ENCODE measurements around the gene ZNF697. TPM values are rescaled to one million over a fixed set of nuclear protein-coding genes. Genes with fewer than 3 reads are reported as not detected.

ZNF697 gene
- total RNA-seq, 4 donors from 2014 or later = 1.00 to 5.6 (median 2.9) TPM

DNA sequence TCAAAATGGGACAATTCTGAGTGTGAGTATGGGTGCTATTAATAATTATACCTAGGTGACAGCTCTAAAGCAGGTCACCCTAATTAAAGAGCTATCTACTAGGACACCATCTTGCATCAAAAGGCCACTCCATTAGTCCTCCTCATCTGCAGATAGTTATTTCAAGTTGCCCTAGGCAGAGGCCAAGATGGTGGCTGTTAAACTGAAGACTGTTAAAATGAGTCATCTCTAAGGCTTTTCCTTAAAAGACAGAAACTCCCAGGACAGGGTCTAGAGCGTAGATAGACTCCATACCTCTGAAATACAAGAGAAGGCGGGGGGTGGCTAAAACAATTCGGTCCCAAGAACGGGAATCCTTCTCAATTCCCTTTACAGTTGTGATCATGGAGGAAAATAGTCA, 4.5 kb upstream of the ZNF697 start:
- Histone ChIP-seq H3K27ac (no peak overlapping the region), H3K4me3 (no peak overlapping the region), H3K27me3 (no peaks in the 10 kb centered on the region), H3K36me3 (no peaks in the 10 kb centered on the region), H3K9me3 (no peaks in the 10 kb centered on the region), H3K4me1 (peaks cover 0 to 10% (median 7%) of the 10 kb centered on the region in 4 donors)
- intact Hi-C loops (cut with DNase I; ENCODE audit: low total_unique reads) = no loop called here
- no peak for DNase-seq
- 94 to 96% methylated on average over 4 of the region's 4 CpGs for WGBS, 2 donors (ENCODE audit: low coverage in 1 of 2)
- no peak for TF ChIP-seq POLR2AphosphoS5 (IDR thresholded peaks at IDR 0.05)
- no peak for TF ChIP-seq POLR2A (IDR thresholded peaks at IDR 0.05)
- no peak for TF ChIP-seq EP300 (IDR thresholded peaks at IDR 0.05; ENCODE audit: low read depth)
- TF ChIP-seq, protein P1, sequence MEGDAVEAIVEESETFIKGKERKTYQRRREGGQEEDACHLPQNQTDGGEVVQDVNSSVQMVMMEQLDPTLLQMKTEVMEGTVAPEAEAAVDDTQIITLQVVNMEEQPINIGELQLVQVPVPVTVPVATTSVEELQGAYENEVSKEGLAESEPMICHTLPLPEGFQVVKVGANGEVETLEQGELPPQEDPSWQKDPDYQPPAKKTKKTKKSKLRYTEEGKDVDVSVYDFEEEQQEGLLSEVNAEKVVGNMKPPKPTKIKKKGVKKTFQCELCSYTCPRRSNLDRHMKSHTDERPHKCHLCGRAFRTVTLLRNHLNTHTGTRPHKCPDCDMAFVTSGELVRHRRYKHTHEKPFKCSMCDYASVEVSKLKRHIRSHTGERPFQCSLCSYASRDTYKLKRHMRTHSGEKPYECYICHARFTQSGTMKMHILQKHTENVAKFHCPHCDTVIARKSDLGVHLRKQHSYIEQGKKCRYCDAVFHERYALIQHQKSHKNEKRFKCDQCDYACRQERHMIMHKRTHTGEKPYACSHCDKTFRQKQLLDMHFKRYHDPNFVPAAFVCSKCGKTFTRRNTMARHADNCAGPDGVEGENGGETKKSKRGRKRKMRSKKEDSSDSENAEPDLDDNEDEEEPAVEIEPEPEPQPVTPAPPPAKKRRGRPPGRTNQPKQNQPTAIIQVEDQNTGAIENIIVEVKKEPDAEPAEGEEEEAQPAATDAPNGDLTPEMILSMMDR (IDR thresholded peaks at IDR 0.05) = no peak
- in situ Hi-C loops (cut with MboI; ENCODE audit: low pct_ligation_motif_present in 1 of 4, low pct_unique_long_range_greater_than_20kb in 1 of 4, low sequenced_read_pairs in 3 of 4) = no loop called here

DNA sequence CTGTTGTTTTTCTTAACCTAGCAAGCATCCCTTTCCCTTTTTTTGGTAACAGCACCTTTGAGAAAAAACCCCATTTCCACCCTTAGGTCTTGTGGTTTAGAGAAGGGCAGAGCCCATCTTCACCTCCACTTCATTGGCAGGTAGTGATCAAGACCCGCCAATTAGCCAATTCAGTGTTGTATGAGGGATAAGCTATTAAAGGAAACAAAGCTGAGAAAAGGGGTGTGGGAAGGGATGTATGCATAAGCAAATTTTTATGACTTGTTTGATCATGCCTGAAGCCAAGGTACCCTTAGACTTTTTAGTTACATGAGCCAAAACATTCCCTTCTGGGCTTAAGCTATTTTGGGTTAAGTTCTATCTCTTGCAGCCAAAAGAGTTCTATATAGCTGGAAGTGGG, 3.6 kb upstream of the ZNF697 start:
- no peak for DNase-seq
- H3K27ac ChIP-seq = no peak overlapping the region
- in situ Hi-C loops (cut with MboI; ENCODE audit: low pct_ligation_motif_present in 1 of 4, low pct_unique_long_range_greater_than_20kb in 1 of 4, low sequenced_read_pairs in 3 of 4) (no loop called here), intact Hi-C loops (cut with DNase I; ENCODE audit: low total_unique reads) (no loop called here)
- TF ChIP-seq POLR2AphosphoS5 (IDR thresholded peaks at IDR 0.05) (no peak), POLR2A (IDR thresholded peaks at IDR 0.05) (no peak), EP300 (IDR thresholded peaks at IDR 0.05; ENCODE audit: low read depth) (no peak)
- TF ChIP-seq, protein P1 (IDR thresholded peaks at IDR 0.05) = no peak
- WGBS, 2 donors (ENCODE audit: low coverage in 1 of 2) = 48 to 86% methylated on average over 1 of the region's 1 CpG
- no peaks in the 10 kb centered on the region for H3K36me3 ChIP-seq
- H3K9me3 ChIP-seq = no peaks in the 10 kb centered on the region
- no peak overlapping the region for H3K4me3 ChIP-seq
- H3K4me1 ChIP-seq = peaks cover 0 to 17% (median 10%) of the 10 kb centered on the region in 4 donors
- no peaks in the 10 kb centered on the region for H3K27me3 ChIP-seq

DNA sequence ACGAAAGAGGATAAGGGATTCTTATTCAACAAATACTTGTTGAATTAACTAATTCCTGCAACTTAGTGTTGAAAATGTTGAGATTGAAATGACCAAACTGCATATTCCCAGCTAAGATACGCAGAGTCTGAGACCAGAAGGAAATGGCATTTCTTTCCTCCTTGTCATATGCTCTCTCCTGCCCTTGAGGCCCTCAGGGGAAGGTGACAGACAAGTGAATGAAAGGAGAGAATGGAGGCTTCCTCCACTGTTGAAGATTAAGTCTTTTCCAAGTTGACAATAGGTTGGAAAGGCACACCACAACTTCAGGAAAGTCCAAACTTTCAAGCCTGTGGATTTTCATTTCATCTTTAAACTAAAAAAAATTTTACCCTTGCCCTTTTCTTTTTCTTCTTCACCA, 3.1 kb upstream of the ZNF697 start:
- DNase-seq = no peak
- no peak overlapping the region for H3K27ac ChIP-seq
- TF ChIP-seq, protein P1 (IDR thresholded peaks at IDR 0.05) = no peak
- TF ChIP-seq POLR2A (IDR thresholded peaks at IDR 0.05) (no peak), EP300 (IDR thresholded peaks at IDR 0.05; ENCODE audit: low read depth) (no peak), POLR2AphosphoS5 (IDR thresholded peaks at IDR 0.05) (no peak)
- no peak overlapping the region for H3K4me3 ChIP-seq
- intact Hi-C loops (cut with DNase I; ENCODE audit: low total_unique reads) (no loop called here), in situ Hi-C loops (cut with MboI; ENCODE audit: low pct_ligation_motif_present in 1 of 4, low pct_unique_long_range_greater_than_20kb in 1 of 4, low sequenced_read_pairs in 3 of 4) (no loop called here)
- no peaks in the 10 kb centered on the region for H3K9me3 ChIP-seq
- H3K36me3 ChIP-seq = no peaks in the 10 kb centered on the region
- peaks cover 0 to 20% (median 12%) of the 10 kb centered on the region in 4 donors for H3K4me1 ChIP-seq
- WGBS, 2 donors (ENCODE audit: low coverage in 1 of 2) = 56 to 81% methylated on average over 2 of the region's 2 CpGs
- no peaks in the 10 kb centered on the region for H3K27me3 ChIP-seq

DNA sequence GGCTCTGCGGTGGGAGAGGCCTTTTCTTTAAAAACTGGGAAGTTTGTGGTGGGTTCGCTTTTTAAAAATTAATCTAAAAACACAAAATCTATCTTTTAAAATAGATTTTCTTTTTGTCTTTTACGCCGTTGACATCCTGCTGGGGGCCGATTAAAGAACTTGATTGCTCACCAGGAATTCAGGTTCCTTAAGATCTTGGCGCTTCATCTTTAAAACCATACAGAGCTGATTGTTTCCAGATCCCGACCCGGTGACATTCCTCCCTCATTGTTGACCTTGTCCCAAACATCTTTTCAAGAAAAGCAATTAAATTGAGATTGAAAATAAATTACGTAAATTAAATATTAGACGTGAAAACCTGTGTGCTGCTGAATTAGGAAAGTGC, 546 bp upstream of the ZNF697 start:
- H3K4me3 ChIP-seq = peak overlapping the region; percentile 39 to 77 (median 72)
- intact Hi-C loops (cut with DNase I; ENCODE audit: low total_unique reads) = no loop called here
- peak overlapping the region; percentile 87 to 93 (median 90) for H3K27ac ChIP-seq
- DNase-seq = no peak
- TF ChIP-seq, protein P1 (IDR thresholded peaks at IDR 0.05) = no peak
- no peak for TF ChIP-seq POLR2AphosphoS5 (IDR thresholded peaks at IDR 0.05)
- no peak for TF ChIP-seq EP300 (IDR thresholded peaks at IDR 0.05; ENCODE audit: low read depth)
- TF ChIP-seq POLR2A (IDR thresholded peaks at IDR 0.05) = no peak
- peaks cover 0 to 20% (median 11%) of the 10 kb centered on the region in 4 donors for H3K4me1 ChIP-seq
- in situ Hi-C loops (cut with MboI; ENCODE audit: low pct_ligation_motif_present in 1 of 4, low pct_unique_long_range_greater_than_20kb in 1 of 4, low sequenced_read_pairs in 3 of 4) = no loop called here
- H3K9me3 ChIP-seq = no peaks in the 10 kb centered on the region
- H3K36me3 ChIP-seq = no peaks in the 10 kb centered on the region
- WGBS, 2 donors (ENCODE audit: low coverage in 1 of 2) = 6 to 13% methylated on average over 9 to 10 of the region's 10 CpGs
- no peaks in the 10 kb centered on the region for H3K27me3 ChIP-seq

All from transverse colon (tissue), 4 donors.